Fibroblast of the aortic adventitia (primary cell): ENCODE data around the gene ZNF77. TPM values are rescaled to one million over a fixed set of nuclear protein-coding genes. Genes with fewer than 3 reads are reported as not detected.
"Not testable (repeated sequence)": the region's sequence is repeated elsewhere in the genome, so short reads cannot be mapped to it uniquely, and the experiment has no call there.

ENCODE experiments used
- DNase-seq: peaks from one replicate; pipeline ENCODE4 v3.0.0-alpha.2; 2010; ENCODE audit warnings: low read depth
- H3K4me3 ChIP-seq: 2 replicates; pipeline ENCODE4 v1.5.1; 2011; ENCODE audit warnings: low read depth, mild to moderate bottlenecking, control low read depth, low read length, moderate library complexity
- total RNA-seq: library from RNA; depleted of rRNA; stranded (reverse); fragments of >200 nt; gene quantifications from 2 replicates; pipeline ENCODE4 v1.2.3, GENCODE V29; 2012; ENCODE audit warnings: low replicate concordance
- TF ChIP-seq, protein P1 (sequence below): IDR thresholded peaks from 2 replicates; pipeline ENCODE4 v1.5.1; 2011; ENCODE audit warnings: mild to moderate bottlenecking, low read length, control low read depth, inconsistent platforms; ENCODE audit not compliant: insufficient read depth

Gene ZNF77
- total RNA-seq, 1 donor: 5.5 TPM

DNA sequence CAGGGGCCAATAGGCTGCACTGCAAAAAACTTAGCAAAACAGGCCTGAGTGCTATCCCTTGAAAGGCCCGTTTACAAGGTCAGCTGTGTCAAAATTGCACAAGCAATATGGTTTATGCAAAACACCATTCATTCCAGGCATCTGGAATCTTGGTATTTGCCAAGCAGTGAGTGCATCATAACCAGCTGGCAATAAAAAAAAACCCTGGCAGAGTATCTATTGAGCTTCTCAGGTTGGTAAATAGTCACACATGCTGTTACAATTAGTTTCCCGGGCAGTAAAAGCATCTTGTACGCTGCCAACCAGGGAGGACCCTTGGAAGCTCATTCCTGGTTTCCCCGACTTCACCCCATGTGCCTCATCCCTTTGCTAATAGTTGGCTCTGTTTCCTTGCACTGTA is 21.3 kb downstream of the ZNF77 start:
- TF ChIP-seq, protein P1, sequence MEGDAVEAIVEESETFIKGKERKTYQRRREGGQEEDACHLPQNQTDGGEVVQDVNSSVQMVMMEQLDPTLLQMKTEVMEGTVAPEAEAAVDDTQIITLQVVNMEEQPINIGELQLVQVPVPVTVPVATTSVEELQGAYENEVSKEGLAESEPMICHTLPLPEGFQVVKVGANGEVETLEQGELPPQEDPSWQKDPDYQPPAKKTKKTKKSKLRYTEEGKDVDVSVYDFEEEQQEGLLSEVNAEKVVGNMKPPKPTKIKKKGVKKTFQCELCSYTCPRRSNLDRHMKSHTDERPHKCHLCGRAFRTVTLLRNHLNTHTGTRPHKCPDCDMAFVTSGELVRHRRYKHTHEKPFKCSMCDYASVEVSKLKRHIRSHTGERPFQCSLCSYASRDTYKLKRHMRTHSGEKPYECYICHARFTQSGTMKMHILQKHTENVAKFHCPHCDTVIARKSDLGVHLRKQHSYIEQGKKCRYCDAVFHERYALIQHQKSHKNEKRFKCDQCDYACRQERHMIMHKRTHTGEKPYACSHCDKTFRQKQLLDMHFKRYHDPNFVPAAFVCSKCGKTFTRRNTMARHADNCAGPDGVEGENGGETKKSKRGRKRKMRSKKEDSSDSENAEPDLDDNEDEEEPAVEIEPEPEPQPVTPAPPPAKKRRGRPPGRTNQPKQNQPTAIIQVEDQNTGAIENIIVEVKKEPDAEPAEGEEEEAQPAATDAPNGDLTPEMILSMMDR: no peak
- no peak overlapping the region for H3K4me3 ChIP-seq
- DNase-seq: peak; percentile 90

DNA sequence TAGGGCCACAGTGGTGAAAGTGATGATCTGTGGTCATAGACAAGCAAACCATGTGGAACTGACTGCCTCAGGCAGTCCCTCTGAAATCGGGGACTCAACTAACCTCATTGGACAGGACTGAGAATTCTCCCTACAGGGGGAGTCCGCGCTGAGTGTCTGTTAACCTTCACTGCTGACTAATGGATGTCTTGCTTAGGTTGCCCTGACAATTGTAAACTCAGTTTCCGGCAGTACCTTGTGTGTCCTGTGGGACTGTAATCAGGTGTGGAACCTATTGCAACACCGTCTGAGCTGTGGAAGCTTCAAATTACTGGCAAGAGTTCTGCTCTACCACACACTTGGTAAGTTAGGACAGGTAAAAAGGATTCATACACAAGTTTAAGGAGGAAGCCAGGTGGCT is 21.8 kb downstream of the ZNF77 start:
- no peak for DNase-seq
- TF ChIP-seq, protein P1: no peak
- no peak overlapping the region for H3K4me3 ChIP-seq

DNA sequence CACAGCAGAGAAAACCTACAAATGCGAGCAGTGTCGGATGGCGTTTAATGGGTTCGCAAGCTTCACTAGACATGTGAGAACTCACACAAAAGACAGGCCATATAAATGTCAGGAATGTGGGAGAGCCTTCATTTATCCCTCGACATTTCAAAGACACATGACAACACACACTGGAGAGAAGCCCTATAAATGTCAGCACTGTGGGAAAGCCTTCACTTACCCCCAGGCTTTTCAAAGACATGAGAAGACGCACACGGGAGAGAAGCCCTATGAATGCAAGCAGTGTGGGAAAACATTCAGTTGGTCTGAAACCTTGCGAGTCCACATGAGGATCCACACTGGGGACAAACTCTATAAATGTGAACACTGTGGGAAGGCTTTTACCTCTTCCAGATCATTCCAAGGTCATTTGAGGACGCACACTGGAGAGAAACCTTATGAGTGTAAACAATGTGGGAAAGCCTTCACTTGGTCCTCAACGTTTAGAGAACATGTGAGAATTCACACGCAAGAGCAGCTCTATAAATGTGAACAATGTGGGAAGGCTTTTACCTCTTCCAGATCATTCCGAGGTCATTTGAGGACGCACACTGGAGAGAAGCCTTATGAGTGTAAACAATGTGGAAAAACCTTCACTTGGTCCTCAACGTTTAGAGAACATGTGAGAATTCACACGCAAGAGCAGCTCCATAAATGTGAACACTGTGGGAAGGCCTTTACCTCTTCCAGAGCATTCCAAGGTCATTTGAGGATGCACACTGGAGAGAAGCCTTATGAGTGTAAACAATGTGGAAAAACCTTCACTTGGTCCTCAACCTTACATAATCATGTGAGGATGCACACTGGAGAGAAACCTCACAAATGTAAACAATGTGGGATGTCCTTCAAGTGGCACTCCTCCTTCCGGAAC is 27.2 kb downstream of the ZNF77 start:
- no peak for DNase-seq
- no peak overlapping the region for H3K4me3 ChIP-seq
- TF ChIP-seq, protein P1: no peak

DNA sequence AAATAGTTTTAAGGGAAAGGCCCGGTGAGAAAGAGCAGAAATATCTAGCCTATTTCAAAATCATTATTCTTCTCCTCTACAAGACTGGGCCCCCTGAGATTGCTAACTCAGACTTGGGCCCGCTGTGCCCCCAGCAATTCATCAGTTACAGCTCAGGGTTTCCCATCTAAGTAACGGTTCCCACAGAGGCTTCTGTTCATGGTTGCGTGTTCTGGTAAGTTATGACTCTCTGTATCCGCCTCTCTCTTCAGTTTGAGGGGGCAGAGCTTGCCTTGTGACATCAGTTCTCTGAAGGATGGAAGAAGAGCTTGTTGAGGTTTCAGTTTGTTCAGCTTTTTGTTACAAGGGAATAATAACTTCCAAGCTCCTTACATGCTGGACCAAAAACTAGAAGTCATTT is 32.5 kb downstream of the ZNF77 start:
- no peak overlapping the region for H3K4me3 ChIP-seq
- no peak for DNase-seq
- TF ChIP-seq, protein P1: no peak

DNA sequence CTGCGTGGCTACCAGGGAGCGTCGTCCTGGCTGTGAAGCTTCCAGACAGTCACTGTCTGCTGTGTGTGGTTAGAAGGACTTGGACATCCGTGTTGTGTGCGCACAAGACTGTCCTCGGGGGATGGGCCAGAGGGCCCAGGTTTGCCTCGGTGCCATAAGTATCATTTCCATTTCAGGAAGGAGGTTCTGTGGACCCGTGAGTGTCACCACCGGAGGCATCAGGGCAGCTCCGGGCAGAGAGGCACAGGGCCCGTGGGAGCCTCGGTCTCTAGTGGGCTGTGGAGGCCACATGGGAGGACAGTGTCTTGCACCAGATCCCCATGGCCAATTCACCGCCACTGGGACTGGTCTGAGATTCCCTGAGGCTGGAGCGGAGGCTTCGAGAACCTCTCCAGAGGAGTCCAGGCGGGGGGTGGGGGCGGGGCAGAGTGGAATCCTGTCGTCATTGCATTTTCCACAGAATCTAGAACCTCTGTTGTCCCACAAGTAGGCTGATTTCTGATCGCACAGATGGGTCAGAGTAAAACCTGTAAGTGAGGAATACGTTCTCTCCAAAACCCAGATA is 38.1 kb downstream of the ZNF77 start:
- TF ChIP-seq, protein P1: no peak
- no peak overlapping the region for H3K4me3 ChIP-seq
- DNase-seq: no peak

DNA sequence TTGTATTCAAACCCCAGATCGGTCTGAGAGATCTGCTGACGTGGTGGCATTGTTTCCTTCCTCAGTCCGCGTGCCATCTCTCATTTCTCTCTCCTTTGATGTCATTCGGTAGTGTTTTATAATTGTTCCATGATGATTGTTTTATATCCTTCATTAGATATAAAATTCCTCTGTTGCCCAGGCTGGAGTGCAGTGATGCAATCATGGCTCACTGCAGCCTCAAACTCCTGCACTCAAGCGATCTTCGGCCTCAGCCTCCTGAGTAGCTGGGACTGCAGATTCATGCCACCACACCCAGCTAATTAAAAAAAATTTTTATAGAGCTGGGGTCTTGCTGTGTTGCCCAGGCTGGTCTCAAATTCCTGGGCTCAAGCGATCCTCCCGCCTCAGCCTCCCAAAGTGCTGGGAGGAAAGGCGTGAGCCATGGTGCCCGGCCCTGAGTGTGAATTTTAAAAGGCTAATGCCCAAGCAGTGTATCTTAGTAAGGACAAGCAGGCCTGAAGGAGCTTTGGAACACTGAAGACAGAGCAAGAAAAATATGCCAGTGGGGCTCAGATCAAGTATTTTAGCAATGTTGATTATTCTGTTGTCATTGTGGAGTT is 38.8 kb downstream of the ZNF77 start:
- TF ChIP-seq, protein P1: no peak
- no peak overlapping the region for H3K4me3 ChIP-seq
- no peak for DNase-seq

DNA sequence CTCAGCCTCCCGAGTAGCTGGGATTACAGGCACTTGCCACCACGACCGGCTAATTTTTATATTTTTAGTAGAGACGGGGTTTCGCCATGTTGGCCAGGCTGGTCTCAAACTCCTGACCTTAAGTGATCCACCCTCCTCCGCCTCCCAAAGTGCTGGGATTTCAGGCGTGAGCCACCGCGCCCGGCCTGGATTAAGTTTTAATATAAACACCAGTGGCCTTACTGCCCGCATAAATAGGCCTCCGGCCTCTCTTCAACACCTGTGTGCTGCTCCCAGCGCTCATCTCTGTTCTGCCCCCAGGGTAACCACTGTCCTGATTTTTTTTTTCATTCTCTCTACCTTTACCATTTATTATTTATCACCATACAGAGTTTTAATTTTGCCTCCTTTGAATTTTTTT is 41.4 kb downstream of the ZNF77 start:
- not testable (repeated sequence) for DNase-seq, H3K4me3 ChIP-seq
